Measurements from ENCODE around the gene TAP1.

Gene TAP1

GRCh38 chr6:32799168-32799567, 54.3 kb downstream of the TAP1 start:
- no peak for DNase-seq

- peak; percentile 88 to 93 (median 91) for DNase-seq
Observed at GRCh38 chr6:32796848-32797776, 56.4 kb downstream of the TAP1 start.
